ENCODE results near the gene POLR2E. TPM values are rescaled to one million over a fixed set of nuclear protein-coding genes. Genes with fewer than 3 reads are reported as not detected.

POLR2E gene
- total and polyA plus RNA-seq, 2 of the 13 experiments (the other 11 are each of a cell fraction or from before 2014, with no cell fraction given): 140 to 272 TPM

- Histone ChIP-seq H3K36me3 (replicated peaks in 1 of 2; ENCODE audit: control insufficient read depth in 1 of 2, insufficient read depth in 2 of 2, low read length in 2 of 2) (peaks cover 1 to 6% of the 10 kb centered on the region in 2 experiments; a peak in 3 of 5 replicates), H3K27ac (ENCODE audit: extremely low read length, insufficient read depth, low read length) (no peak overlapping the region), H3K4me3 (replicated peaks in 1 of 3; ENCODE audit: insufficient read depth in 1 of 3, low read depth in 2 of 3, low read length in 3 of 3) (no peak overlapping the region), H3K4me1 (ENCODE audit: insufficient read depth, low read length) (peaks cover 9% of the 10 kb centered on the region; the same call in 1 of the 2 replicates), H3K4me2 (ENCODE audit: low read depth, low read length) (no peak overlapping the region), H2AFZ (ENCODE audit: low read length) (no peak overlapping the region), H3K79me2 (ENCODE audit: insufficient read depth, low read length) (peaks cover 2% of the 10 kb centered on the region), H3K9ac (ENCODE audit: insufficient read depth, low read depth, low read length) (no peak overlapping the region), H3K9me3 (ENCODE audit: low read length) (no peaks in the 10 kb centered on the region), H3K27me3 (ENCODE audit: control insufficient read depth in 1 of 2, insufficient read depth in 2 of 2, low read length in 2 of 2) (no peaks in the 10 kb centered on the region), H4K20me1 (ENCODE audit: insufficient read depth, low read length) (no peaks in the 10 kb centered on the region)
- FAIRE-seq (no peak), DNase-seq (ENCODE audit: low spot score) (no peak), ATAC-seq (no peak)
- intact Hi-C loops (cut with micrococcal nuclease; ENCODE audit: unreplicated experiment): no loop called here
- in situ Hi-C loops (cut with HindIII; ENCODE audit: extremely low pct_ligation_motif_present, low pct_unique_long_range_greater_than_20kb): no loop called here
- 92% methylated on average over 25 of the region's 25 CpGs for WGBS (ENCODE audit: low lambda C conversion rate)
- no TSS peak for BruUV-seq (replicated peaks)
- CTCF ChIA-PET (ENCODE audit: low intra/inter-chr PET ratio, low total read pairs): no interaction called here
- POLR2A ChIA-PET: no interaction called here
- TF ChIP-seq, protein P1, sequence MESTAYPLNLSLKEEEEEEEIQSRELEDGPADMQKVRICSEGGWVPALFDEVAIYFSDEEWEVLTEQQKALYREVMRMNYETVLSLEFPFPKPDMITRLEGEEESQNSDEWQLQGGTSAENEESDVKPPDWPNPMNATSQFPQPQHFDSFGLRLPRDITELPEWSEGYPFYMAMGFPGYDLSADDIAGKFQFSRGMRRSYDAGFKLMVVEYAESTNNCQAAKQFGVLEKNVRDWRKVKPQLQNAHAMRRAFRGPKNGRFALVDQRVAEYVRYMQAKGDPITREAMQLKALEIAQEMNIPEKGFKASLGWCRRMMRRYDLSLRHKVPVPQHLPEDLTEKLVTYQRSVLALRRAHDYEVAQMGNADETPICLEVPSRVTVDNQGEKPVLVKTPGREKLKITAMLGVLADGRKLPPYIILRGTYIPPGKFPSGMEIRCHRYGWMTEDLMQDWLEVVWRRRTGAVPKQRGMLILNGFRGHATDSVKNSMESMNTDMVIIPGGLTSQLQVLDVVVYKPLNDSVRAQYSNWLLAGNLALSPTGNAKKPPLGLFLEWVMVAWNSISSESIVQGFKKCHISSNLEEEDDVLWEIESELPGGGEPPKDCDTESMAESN (CRISPR knock-in tag; conservative IDR thresholded peaks at IDR 0.05): no peak
- no peak for TF ChIP-seq KDM6A (CRISPR knock-in tag; IDR thresholded peaks at IDR 0.05; ENCODE audit: low read depth)
- TF ChIP-seq CBX2 (IDR thresholded peaks at IDR 0.05; ENCODE audit: low read depth, low read length): no peak
- TF ChIP-seq CBX2 (CRISPR knock-in tag; IDR thresholded peaks at IDR 0.05; ENCODE audit: low read depth): no peak
- no peak for TF ChIP-seq BCL6 (CRISPR knock-in tag; IDR thresholded peaks at IDR 0.05)
- TF ChIP-seq CERS6 (CRISPR knock-in tag; IDR thresholded peaks at IDR 0.05): no peak
- no peak for TF ChIP-seq RFX1 (IDR thresholded peaks at IDR 0.05)
- no peak for TF ChIP-seq ZSCAN31 (CRISPR knock-in tag; IDR thresholded peaks at IDR 0.05; ENCODE audit: low read depth)
- no peak for TF ChIP-seq ZKSCAN8 (CRISPR knock-in tag; IDR thresholded peaks at IDR 0.05; ENCODE audit: borderline replicate concordance)
- TF ChIP-seq NFE2L1 (CRISPR knock-in tag; IDR thresholded peaks at IDR 0.05; ENCODE audit: borderline replicate concordance): no peak
- no peak for TF ChIP-seq ZNF577 (CRISPR knock-in tag; IDR thresholded peaks at IDR 0.05; ENCODE audit: borderline replicate concordance, low read depth)
- TF ChIP-seq SNAPC4 (CRISPR knock-in tag; IDR thresholded peaks at IDR 0.05): no peak
- TF ChIP-seq, protein P2, sequence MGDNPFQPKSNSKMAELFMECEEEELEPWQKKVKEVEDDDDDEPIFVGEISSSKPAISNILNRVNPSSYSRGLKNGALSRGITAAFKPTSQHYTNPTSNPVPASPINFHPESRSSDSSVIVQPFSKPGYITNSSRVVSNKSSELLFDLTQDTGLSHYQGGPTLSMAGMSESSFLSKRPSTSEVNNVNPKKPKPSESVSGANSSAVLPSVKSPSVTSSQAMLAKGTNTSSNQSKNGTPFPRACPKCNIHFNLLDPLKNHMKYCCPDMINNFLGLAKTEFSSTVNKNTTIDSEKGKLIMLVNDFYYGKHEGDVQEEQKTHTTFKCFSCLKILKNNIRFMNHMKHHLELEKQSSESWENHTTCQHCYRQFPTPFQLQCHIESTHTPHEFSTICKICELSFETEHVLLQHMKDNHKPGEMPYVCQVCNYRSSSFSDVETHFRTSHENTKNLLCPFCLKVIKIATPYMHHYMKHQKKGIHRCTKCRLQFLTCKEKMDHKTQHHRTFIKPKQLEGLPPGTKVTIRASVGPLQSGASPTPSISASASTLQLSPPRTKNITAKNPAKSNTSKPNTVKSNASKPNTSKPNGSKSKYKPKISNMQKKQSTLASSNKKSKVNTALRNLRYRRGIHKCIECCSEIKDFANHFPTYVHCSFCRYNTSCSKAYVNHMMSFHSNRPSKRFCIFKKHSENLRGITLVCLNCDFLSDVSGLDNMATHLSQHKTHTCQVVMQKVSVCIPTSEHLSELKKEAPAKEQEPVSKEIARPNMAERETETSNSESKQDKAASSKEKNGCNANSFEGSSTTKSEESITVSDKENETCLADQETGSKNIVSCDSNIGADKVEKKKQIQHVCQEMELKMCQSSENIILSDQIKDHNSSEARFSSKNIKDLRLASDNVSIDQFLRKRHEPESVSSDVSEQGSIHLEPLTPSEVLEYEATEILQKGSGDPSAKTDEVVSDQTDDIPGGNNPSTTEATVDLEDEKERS (CRISPR knock-in tag; IDR thresholded peaks at IDR 0.05): no peak
- no peak for TF ChIP-seq SIX4 (CRISPR knock-in tag; IDR thresholded peaks at IDR 0.05)
These were observed 41.6 kb upstream of the POLR2E start for GRCh38 chr19:1136621-1137317.
